HT1080 (cell line): ENCODE data around the gene HECA. TPM values are rescaled to one million over a fixed set of nuclear protein-coding genes. Genes with fewer than 3 reads are reported as not detected.
"Not testable (repeated sequence)": the region's sequence is repeated elsewhere in the genome, so short reads cannot be mapped to it uniquely, and the experiment has no call there.

Source experiments
- DNase-seq: peaks from one replicate; pipeline ENCODE4 v3.0.0-alpha.2; 2015; ENCODE audit warnings: low read depth
- total RNA-seq: library from RNA; depleted of rRNA; stranded (reverse); fragments of >200 nt; shearing (Covaris generic); gene quantifications from 2 replicates; pipeline ENCODE4 v1.2.3, GENCODE V29; 2014; rRNA removed

The HECA gene
- total RNA-seq, 1 experiment from 2014 or later, result 7.4 TPM

GRCh38 chr6:139204978-139205377 lies 70.1 kb downstream of the HECA start:
- DNase-seq, result no peak

- DNase-seq, result no peak
These were observed 71.0 kb downstream of the HECA start for GRCh38 chr6:139205843-139206242.

GRCh38 chr6:139210766-139211165 lies 75.9 kb downstream of the HECA start:
- not testable (repeated sequence) for DNase-seq

- DNase-seq, result not testable (repeated sequence)
These were observed 77.6 kb downstream of the HECA start for GRCh38 chr6:139212460-139212859.

GRCh38 chr6:139219271-139219729 lies 84.4 kb downstream of the HECA start:
- peak; percentile 74 for DNase-seq

- DNase-seq, result no peak
These were observed 84.9 kb downstream of the HECA start for GRCh38 chr6:139219746-139220145.

GRCh38 chr6:139228387-139228786 lies 93.5 kb downstream of the HECA start:
- not testable (repeated sequence) for DNase-seq

Other genes starting within 250 kb of the HECA start
- gene REPS1, start 146.8 kb upstream of the HECA start, total RNA-seq, result 40.6 and 46.9 TPM in 2 replicates
- gene ABRACL, start 106.3 kb upstream of the HECA start, total RNA-seq, result 64.3 and 67.0 TPM in 2 replicates
- 0.07 and 0.40 TPM in 2 replicates for gene TXLNB, start 156.9 kb downstream of the HECA start, total RNA-seq
- 54.5 and 82.3 TPM in 2 replicates for gene CITED2, start 239.6 kb downstream of the HECA start, total RNA-seq